Measurements from ENCODE around the gene ANKUB1. TPM values are rescaled to one million over a fixed set of nuclear protein-coding genes. Genes with fewer than 3 reads are reported as not detected.
A peak's percentile ranks its signal among the peaks of the same experiment; 100 is the strongest.

Gene ANKUB1
- total RNA-seq, 1 experiment from 2014 or later, result not detected

- TF ChIP-seq ARID4B (CRISPR knock-in tag; IDR thresholded peaks at IDR 0.05; ENCODE audit: borderline replicate concordance) (0 out of 2 replicates have a peak, but pooled peaks have one; percentile 43), E2F1 (CRISPR knock-in tag; IDR thresholded peaks at IDR 0.05) (no peak), FOXK1 (CRISPR knock-in tag; IDR thresholded peaks at IDR 0.05) (peak; percentile 68), NFYB (CRISPR knock-in tag; conservative IDR thresholded peaks at IDR 0.05; ENCODE audit: low read depth) (peak; percentile 99), FOXP1 (CRISPR knock-in tag; IDR thresholded peaks at IDR 0.05; ENCODE audit: borderline replicate concordance) (peak; percentile 66; the same call in 1 of the 2 replicates), GABPB1 (CRISPR knock-in tag; IDR thresholded peaks at IDR 0.05) (peak; percentile 42; the same call in 1 of the 2 replicates), RELA (CRISPR knock-in tag; IDR thresholded peaks at IDR 0.05; ENCODE audit: borderline replicate concordance) (no peak; the same call in 1 of the 2 replicates), IRF1 (CRISPR knock-in tag; IDR thresholded peaks at IDR 0.05) (0 out of 2 replicates have a peak, but pooled peaks have one; percentile 34), ZNF232 (CRISPR knock-in tag; IDR thresholded peaks at IDR 0.05) (0 out of 2 replicates have a peak, but pooled peaks have one; percentile 68), KAT7 (CRISPR knock-in tag; IDR thresholded peaks at IDR 0.05; ENCODE audit: borderline replicate concordance) (no peak), PREB (CRISPR knock-in tag; IDR thresholded peaks at IDR 0.05; ENCODE audit: borderline replicate concordance) (peak; percentile 64; the same call in 1 of the 2 replicates), CDX4 (CRISPR knock-in tag; IDR thresholded peaks at IDR 0.05; ENCODE audit: borderline replicate concordance) (no peak), GTF2I (CRISPR knock-in tag; conservative IDR thresholded peaks at IDR 0.05) (no peak), USF2 (CRISPR knock-in tag; IDR thresholded peaks at IDR 0.05) (no peak; the same call in 1 of the 2 replicates), ATF2 (CRISPR knock-in tag; IDR thresholded peaks at IDR 0.05; ENCODE audit: borderline replicate concordance, low read depth) (no peak), TP53 (CRISPR knock-in tag; IDR thresholded peaks at IDR 0.05) (peak; percentile 49; the same call in 1 of the 2 replicates), ZNF281 (CRISPR knock-in tag; IDR thresholded peaks at IDR 0.05) (peak; percentile 26; the same call in 1 of the 2 replicates), EMX1 (CRISPR knock-in tag; IDR thresholded peaks at IDR 0.05) (no peak), JUN (CRISPR knock-in tag; IDR thresholded peaks at IDR 0.05) (peak; percentile 48; the same call in 1 of the 2 replicates), MAX (CRISPR knock-in tag; IDR thresholded peaks at IDR 0.05) (peak; percentile 80), SP1 (CRISPR knock-in tag; conservative IDR thresholded peaks at IDR 0.05) (peak; percentile 61), SOX15 (CRISPR knock-in tag; IDR thresholded peaks at IDR 0.05) (no peak), MYBL2 (CRISPR knock-in tag; IDR thresholded peaks at IDR 0.05) (peak; percentile 73; the same call in 1 of the 2 replicates)
These were observed 20.4 kb upstream of the ANKUB1 start, which contains the start of gene RNF13 (continued) for GRCh38 chr3:149812606-149813366.

Measured in WTC11 (cell line).